ENCODE results near the gene ASB1. TPM values are rescaled to one million over a fixed set of nuclear protein-coding genes. Genes with fewer than 3 reads are reported as not detected.

Gene ASB1
- total RNA-seq, 1 donor from 2014 or later = 60.2 TPM

DNA sequence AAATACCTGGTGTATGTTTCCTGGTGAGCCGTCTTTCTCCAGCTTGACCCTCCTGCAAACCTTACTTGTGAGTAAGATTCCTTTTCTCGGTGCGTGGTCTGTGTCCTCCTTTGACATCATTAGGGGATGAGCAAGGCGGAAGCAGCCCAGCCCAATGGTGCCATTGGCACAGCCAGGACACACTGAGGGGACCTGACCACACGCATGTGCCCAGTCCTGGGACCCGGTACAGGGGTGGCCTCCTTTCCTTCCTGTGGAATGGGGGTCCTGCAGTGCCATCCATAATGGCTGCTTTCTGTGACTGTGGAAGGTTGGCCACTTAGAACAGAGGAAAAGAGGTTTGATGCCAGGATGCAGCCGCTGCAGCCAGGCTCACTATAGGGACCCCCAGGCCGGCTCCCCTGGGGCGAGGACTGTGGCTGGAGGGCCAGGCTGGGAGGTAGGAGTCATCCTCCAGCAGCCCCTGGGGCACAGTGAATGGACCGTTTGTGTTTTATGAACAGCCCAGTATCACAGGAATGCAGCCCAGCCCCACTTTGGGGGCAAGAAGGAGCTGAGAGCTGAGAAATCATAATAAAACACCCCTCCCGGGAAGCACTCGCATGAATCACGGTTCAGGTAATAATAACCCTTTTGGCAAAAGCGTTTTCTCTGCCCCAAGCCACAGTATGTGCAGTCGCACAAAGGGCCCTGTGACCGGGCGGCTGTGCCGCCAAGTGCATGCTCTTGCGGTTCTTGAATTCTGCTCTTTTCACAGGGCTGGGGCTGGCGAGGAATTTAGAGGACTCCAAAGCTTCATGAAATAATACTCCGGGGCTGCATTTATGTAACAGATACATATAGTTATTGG is 73.2 kb downstream of the ASB1 start:
- no peak for DNase-seq
- ATAC-seq = no peak
- intact Hi-C loops (cut with micrococcal nuclease) = no loop called here

DNA sequence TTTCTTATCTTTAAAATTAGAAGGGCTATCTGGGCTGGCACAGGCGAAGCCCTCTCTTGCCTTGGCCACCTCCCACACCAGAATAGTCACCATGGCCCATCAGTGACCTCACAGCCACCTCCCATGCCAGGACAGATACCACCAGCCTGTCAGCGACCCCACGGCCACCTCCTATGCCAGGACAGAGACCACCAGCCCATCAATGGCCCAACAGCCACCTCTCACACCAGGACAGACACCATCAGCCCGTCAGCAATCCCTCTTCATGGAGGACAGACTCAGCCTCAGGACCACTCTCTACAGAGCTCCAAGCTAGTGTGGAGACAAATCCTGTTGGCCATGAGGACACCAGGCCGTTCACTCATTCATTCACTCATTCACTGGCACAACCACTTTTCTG is 74.6 kb downstream of the ASB1 start:
- DNase-seq (no peak), ATAC-seq (no peak)
- intact Hi-C loops (cut with micrococcal nuclease) = no loop called here

Other genes with a start within 250 kb of the ASB1 start
- gene ILKAP, start 223.2 kb upstream of the ASB1 start, total RNA-seq = 26.7 TPM
- 2.7 TPM for gene HES6, start 186.9 kb upstream of the ASB1 start, total RNA-seq
- gene PER2, start 138.3 kb upstream of the ASB1 start, total RNA-seq = 4.5 TPM
- gene TRAF3IP1, start 106.4 kb upstream of the ASB1 start, total RNA-seq = 13.8 TPM